CD4-positive, alpha-beta T cell treated with Interleukin-2 at 100 ng/mL for 4 hours (primary cell): ENCODE measurements around the gene NKX3-2.

Experiments used
- DNase-seq: peaks from one replicate; pipeline ENCODE4 v3.0.0-alpha.2; 2020; ENCODE audit warnings: low spot score

NKX3-2 gene

DNA sequence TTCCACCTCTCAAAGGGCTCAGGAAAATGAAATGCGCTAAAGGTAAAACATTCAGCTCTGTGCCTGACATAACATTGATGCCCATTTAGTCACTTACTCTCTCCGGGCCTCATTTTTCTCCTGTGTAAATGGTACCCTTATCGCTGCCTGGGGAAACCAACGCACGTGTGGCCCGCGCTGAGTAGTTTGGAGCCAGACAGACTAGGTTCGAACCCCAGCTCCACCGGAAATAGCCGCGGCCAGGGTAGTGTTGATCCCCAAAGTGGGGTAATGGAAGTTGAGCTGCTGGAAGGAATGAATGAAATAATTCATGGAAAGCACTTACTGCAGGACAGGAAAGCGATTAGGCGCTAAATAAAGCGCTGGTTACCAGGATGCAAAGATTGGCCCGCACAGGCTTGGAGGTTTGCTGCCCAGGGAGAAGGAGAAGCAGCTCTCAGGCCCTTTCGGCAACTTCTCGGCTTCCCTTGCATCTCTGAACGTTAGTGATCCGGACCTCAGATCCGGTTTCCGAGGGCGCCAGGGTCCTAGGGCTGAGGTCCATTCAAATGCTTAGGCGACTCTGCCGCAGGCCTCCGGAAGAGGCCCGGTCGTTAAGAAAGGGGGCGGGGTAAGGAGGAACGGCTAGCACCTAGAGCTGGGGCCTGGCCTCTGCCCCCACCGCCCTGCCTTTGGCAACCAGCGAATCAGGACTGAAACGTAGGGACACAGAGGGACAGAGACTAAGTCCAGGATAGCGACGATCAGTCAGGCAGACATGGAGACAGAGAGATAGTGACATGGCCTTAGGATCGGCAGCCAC lies 13.3 kb downstream of the NKX3-2 start:
- no peak for DNase-seq

DNA sequence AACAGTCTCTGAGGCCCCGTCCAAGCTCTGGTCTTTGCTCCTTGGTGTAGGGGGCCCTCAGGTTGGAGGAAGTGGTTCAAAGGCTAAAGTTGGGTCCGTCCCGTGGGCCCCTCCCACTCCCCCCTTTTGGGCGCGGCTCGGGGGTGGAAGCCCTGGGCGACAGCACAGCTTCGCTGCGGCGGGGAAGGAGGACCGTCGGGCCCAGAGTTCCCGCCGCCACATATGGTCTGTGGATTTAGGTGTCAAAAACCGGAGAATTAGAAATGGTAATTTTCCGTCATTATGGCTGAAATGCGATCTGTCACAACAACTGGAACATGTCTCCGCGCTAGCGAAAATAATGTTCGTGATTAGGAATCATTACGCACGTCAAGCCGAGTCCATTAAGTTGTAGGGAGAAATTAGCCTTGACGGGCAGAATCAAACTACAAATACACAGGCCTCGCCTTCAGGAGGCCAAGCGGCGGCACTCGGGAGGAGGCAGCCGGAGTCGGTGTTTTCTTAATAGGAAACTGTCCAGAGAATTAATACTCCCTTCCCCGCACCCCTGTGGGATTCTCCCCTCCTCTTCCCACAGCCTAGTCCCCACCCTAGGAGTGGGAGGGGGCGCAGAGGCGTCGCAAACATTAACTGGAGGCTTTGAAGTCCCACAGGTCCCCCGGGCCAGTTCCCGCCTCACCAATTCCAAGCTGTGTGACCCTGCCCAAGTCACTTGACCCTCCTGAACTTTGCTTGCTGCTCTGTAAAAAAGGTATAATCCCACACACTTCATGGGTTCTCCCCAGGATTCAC lies 15.0 kb downstream of the NKX3-2 start:
- DNase-seq: no peak

DNA sequence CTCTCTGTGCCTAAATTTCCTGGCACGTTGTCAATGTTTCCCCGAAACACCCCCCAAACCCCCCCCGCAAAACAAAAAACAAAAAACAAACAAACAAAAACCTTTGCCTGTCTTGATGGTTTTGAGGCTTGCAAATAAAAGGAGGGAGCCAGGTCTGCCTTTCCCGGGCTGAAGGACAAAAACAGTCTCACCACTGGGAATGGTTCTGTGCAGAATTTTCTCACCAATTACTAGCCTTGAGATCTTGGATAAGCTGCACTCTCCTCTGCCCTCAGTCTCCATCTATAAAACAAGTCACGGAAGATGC lies 15.5 kb downstream of the NKX3-2 start:
- no peak for DNase-seq

DNA sequence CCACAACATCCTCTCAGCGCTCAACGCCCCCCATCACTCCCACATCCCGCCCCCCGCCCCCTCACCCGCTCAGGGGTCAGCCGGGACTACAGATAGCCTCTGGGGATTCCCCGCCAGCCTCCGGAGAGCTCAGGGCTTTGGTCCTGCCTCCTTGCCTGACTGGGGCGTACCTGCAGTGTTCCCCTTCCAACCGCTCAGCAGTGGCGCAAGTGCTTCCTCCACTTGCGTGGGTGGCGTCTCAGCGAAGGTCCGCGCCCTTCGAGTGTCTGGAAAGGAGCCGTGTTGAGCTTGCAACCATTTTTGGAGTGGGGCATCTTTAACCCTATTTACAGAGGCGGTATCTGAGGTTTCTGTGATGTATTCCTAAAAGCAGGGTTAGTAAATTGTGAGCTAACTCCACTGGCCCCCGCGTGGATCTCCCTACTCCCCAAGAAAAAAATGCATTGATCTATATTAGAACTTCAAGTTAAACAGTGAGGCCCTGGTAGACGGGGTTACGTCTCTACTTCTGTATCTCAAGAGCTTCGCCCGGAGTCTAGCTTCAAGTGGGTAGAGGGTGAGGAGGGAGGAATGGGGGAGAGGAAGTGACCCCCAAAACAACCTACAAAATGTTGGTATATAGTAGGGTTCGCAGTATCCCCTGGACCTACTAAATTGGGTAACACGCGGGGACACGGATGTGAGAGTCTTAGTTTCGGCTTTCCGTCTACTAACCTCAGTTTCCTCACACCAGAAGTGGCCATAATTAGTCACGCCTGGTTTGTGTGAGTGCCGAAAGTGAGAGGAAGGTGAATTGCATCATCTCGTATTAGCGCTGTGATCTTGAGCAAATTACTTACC lies 16.1 kb downstream of the NKX3-2 start:
- no peak for DNase-seq

DNA sequence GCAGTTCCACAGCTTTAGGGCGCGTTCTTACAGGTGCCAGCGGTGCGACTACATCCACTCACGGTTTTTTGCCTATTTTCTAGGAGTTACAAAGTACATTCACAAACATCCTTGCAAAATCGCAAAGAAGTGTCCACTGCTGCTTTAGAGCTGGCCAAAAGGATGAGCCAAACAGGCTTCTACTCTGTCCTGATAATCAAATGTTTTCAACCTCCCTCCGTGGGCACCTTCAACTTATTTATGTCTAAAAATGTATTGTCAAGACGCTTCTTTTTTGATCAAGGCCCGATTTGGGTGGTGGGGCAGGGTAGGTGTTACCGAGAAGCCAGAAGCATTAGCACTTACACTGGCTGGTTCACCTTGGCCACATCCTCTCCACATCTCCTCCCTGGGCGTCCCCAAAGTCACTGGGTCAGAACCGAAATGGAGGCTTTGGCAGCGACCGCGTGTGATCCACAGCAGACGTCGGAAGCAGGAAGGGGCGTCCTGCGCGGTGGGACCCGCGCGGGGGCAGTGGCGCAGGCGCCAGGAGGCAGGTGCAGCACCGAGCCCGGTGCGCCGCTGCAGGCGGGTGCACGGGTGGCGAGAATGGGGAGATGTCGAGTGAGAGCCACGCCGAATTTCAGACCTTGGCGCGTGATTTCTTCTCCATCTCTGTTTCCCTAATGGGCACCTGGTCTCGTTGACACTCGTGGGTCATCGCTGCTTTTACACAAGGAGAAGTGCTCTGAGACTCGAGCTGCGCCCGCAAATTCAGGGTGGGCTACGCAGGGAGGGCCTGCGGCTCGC lies 16.9 kb downstream of the NKX3-2 start:
- DNase-seq: no peak

GRCh38 chr4:13526658-13527057 lies 17.6 kb downstream of the NKX3-2 start:
- no peak for DNase-seq

- DNase-seq: no peak
Measured at GRCh38 chr4:13525606-13526281, 18.6 kb downstream of the NKX3-2 start.

DNA sequence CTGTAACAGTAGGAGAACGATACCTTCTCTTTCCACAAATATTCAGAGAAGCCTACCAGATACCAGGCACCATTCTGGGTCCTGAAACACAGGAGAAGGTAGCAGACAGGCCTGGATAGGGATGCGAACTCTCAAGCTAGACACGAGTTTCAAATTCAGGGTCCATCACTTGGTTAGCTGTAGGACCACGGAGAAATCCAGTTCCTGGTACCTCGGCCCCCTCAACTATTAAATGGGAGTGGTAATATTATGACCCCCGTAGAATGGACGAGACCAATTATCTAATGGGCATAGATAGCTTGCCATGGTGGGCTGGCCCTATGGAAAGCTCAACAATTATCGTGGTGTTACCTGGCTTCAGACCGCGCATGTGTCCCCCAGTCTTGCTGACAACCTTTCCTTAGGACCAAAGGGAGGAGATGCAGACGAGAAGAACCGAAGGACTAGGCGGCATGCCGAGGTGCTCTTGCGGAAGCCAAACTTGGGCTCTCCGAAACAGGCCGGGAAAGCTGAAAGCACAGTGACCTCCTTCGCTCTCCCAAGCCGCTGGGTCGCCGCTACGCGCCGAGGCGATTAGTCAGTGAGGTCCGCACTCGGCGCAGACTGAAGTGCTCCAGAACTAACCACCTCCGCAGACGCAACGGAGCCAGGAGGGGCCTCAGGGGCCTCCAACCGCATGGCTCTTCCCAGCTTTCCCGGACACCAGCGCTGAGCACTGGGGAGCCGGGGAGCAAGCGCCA lies 19.6 kb downstream of the NKX3-2 start:
- no peak for DNase-seq

DNA sequence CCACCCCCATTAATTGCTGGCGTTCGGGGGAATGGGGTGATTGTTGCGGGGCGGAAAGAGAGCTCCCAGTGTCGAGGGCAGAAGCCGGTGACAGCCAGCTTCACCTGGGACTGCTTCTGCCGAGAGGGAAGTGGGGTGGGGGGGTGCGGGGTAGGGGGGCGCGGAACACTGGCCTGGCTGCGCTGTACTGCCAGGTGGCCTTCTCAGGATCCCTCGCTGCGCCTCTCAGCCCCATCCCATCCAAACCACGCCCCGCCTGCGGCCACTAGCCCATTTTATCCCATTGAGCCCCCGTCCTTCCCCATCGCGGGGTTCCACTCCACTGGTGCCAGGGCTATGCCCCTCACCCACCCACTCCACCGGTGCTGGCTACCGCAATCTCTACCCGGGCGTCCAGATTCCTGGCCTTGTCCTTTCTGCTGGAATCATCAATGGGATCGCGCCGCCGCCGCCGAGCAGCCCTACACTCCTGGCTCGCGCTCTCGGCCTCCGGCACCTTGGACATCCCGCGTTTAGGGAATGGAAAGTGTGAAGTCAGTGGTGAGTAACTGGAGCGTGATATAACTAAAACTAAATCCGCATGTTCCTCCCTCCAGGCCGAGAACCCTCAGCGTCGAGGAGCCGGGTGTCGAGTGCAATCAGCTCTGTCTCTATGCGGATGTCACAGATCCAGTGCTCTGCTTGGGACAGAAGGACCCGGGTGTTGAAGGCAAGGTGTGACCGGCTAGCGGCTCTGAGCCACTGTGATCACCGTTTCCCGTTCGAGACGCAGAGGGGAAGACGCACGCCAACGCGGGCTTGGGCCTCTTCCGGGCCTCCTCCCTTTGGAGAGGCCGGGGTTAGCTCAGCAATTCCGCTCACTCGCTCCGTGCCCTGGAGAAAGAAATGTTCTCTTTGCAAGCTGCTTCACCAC lies 20.5 kb downstream of the NKX3-2 start:
- no peak for DNase-seq

DNA sequence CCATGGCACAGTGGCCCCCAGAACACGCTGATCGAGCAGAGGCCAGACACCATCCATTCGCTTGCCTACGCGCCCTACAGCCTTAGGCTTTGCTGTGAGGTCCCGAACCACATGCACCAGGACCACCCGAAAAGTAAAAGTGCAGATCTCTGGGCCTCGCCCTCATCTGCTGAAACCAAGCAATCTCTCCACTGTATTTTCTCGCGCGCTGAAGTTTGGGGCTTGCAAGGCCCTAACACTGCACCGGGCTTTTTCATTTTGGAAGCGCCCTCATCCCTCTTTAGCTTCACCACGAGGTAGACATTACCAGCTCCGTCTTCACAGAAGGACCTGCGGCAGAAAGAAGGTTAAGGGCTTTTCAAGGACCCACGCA lies 21.2 kb downstream of the NKX3-2 start:
- DNase-seq: no peak

- DNase-seq: no peak
Measured at GRCh38 chr4:13522282-13523104, 21.8 kb downstream of the NKX3-2 start.

DNA sequence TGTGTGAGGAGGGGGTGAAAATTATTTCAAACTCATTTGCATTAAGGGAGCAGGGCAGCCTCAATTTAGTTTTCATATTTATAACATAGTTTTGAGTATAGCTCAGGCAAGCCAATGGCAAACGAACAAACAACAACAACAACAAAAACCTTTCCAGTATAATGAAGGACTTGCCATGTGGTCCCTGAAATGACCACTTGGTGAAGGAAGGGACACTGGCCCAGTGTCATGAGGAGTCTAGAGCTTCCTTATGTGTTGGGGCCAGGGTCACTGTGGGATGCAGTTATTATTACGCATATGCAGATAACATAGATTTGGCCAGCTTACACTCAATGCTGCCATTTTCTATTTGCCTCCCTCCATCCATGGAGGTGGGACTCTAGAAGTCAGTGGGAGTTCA lies 23.3 kb downstream of the NKX3-2 start:
- no peak for DNase-seq

GRCh38 chr4:13516315-13516860 lies 27.9 kb downstream of the NKX3-2 start:
- DNase-seq: no peak

- DNase-seq: no peak
Measured at GRCh38 chr4:13515268-13515667, 29.0 kb downstream of the NKX3-2 start.

DNA sequence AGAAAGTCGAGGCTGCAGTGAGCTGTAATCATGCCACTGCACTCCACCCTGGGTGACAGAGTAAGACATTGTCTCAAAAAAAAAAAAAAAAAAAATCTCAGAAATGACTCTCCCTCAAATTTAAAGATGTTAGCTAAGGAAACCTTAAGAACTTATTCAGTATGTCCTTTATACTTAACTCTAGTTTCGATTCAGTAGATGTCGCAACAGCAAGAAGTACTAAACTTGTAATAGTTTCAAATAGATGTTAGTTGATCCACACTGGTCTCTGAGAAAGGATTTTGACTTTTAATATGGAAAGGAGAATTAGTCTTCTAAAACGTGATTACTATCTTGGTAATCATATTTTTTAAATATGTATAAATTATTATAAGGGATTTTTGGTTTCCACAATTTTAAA lies 29.6 kb downstream of the NKX3-2 start:
- no peak for DNase-seq

GRCh38 chr4:13511101-13511500 lies 33.2 kb downstream of the NKX3-2 start:
- no peak for DNase-seq

- DNase-seq: no peak
Measured at GRCh38 chr4:13509442-13509841, 34.9 kb downstream of the NKX3-2 start.

DNA sequence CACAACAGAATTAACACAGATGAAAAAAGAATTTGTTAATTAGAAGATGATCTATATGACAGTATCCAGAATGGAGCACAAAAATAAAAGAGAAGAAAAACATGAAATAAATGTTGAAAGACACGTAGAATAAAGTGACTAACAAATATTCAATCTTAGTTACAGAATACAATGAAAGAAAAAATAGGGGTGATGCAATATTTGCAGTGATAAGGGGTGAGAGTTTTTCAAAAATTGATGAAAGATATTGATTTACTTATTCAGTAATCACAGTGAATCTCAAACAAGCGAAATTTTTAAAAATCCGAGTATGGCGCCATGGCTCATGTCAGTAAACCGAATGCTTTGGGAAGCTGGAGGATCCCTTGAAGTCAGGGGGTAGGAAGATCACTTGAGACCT lies 39.9 kb downstream of the NKX3-2 start:
- DNase-seq: no peak
